KMS-11 (cell line): Measurements from ENCODE around the gene MT1A.

Experiments used
- H2AFZ ChIP-seq: fragments of 200-600 bp; sonication (generic); 2 replicates; pipeline ENCODE4 v1.6.1; 2016; ENCODE audit warnings: antibody characterized with exemption, mixed run types, low read depth
- H3K27ac ChIP-seq: fragments of 200-600 bp; sonication (generic); 2 replicates; pipeline ENCODE4 v1.6.1; 2016; ENCODE audit warnings: mild to moderate bottlenecking, mixed run types
- H3K27me3 ChIP-seq: fragments of 200-600 bp; sonication (generic); 2 replicates; pipeline ENCODE4 v1.6.1; 2017; ENCODE audit warnings: mild to moderate bottlenecking, low read depth, mixed run types, moderate library complexity; ENCODE audit not compliant: insufficient read depth
- H3K36me3 ChIP-seq: fragments of 200-600 bp; sonication (generic); 2 replicates; pipeline ENCODE4 v1.6.1; 2017; ENCODE audit warnings: mild to moderate bottlenecking, mixed run types; ENCODE audit not compliant: insufficient read depth
- H3K4me1 ChIP-seq: fragments of 200-600 bp; sonication (generic); 2 replicates; pipeline ENCODE4 v1.6.1; 2016; ENCODE audit warnings: mild to moderate bottlenecking, low read depth, mixed run types; ENCODE audit not compliant: poor library complexity, severe bottlenecking
- H3K4me2 ChIP-seq: fragments of 200-600 bp; sonication (generic); 2 replicates; pipeline ENCODE4 v1.7.0; 2016; ENCODE audit warnings: mild to moderate bottlenecking, mixed run types
- H3K4me3 ChIP-seq: fragments of 200-600 bp; sonication (generic); IDR thresholded peaks from 2 replicates; pipeline ENCODE4 v1.6.1; 2017; ENCODE audit warnings: low read depth, low read length, mixed read lengths; ENCODE audit not compliant: insufficient read depth
- H3K79me2 ChIP-seq: fragments of 200-600 bp; sonication (generic); 2 replicates; pipeline ENCODE4 v1.6.1; 2016; ENCODE audit warnings: low read depth, mixed run types; ENCODE audit not compliant: insufficient read depth
- H3K9ac ChIP-seq: fragments of 200-600 bp; sonication (generic); 2 replicates; pipeline ENCODE4 v1.6.1; 2016; ENCODE audit warnings: mild to moderate bottlenecking, mixed run types
- H4K20me1 ChIP-seq: fragments of 200-600 bp; sonication (generic); 2 replicates; pipeline ENCODE4 v1.6.1; 2016; ENCODE audit warnings: mild to moderate bottlenecking, mixed run types; ENCODE audit not compliant: insufficient read depth
- TF ChIP-seq, protein P1 (sequence below): fragments of 200-600 bp; sonication (generic); conservative IDR thresholded peaks from 2 replicates; pipeline ENCODE4 v1.6.1; 2017; ENCODE audit warnings: low read depth, mild to moderate bottlenecking, antibody characterized with exemption, low read length, moderate library complexity, mixed read lengths

Gene MT1A

DNA sequence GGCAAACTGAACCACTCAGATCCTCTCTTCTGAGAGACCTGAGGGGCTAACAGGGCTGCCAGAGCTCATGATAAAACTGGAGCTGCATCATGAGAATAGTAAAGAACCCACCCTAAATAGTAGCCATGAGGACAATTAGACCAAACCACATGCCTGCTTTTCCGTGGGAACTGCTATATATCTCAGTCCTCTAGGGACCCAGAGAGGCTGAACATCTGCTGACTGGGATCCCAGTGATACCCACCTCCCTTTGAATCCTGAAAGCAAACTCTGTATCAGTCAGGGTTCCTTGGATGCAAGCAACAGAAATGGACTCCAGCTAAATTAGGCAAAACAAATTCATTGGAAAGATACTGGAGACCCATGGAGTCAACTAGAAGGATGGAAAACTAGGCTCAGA is 50.3 kb downstream of the MT1A start:
- Histone ChIP-seq H3K79me2 (no peaks in the 10 kb centered on the region), H4K20me1 (no peaks in the 10 kb centered on the region), H3K4me2 (no peak overlapping the region), H3K27ac (no peak overlapping the region), H3K4me1 (no peaks in the 10 kb centered on the region), H3K9ac (no peak overlapping the region), H3K36me3 (no peaks in the 10 kb centered on the region), H3K4me3 (no peak overlapping the region), H3K27me3 (no peaks in the 10 kb centered on the region), H2AFZ (no peak overlapping the region)
- TF ChIP-seq, protein P1, sequence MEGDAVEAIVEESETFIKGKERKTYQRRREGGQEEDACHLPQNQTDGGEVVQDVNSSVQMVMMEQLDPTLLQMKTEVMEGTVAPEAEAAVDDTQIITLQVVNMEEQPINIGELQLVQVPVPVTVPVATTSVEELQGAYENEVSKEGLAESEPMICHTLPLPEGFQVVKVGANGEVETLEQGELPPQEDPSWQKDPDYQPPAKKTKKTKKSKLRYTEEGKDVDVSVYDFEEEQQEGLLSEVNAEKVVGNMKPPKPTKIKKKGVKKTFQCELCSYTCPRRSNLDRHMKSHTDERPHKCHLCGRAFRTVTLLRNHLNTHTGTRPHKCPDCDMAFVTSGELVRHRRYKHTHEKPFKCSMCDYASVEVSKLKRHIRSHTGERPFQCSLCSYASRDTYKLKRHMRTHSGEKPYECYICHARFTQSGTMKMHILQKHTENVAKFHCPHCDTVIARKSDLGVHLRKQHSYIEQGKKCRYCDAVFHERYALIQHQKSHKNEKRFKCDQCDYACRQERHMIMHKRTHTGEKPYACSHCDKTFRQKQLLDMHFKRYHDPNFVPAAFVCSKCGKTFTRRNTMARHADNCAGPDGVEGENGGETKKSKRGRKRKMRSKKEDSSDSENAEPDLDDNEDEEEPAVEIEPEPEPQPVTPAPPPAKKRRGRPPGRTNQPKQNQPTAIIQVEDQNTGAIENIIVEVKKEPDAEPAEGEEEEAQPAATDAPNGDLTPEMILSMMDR = no peak

DNA sequence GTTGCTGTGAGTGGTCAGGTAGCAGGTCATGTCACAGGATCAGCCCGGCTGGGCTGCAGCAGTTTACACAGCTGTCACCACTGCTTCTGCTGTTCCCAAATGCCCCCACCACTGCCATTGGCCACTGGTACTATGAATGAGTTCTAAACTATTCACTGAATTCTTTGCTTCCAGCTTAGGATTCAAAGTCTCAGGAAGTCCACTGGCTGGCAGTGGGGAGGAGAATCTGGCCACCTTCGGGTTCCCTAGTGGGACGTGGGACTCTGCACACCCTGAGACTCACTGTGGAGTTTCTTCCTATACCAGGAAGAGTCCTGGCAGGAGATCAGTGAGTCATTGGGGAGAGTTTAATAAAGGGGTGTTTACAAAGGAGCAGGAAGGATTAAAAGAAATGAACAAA is 50.7 kb downstream of the MT1A start:
- no peak overlapping the region for H3K9ac ChIP-seq
- TF ChIP-seq, protein P1 = no peak
- no peak overlapping the region for H3K27ac ChIP-seq
- H3K4me1 ChIP-seq = no peaks in the 10 kb centered on the region
- no peaks in the 10 kb centered on the region for H4K20me1 ChIP-seq
- H3K79me2 ChIP-seq = no peaks in the 10 kb centered on the region
- no peak overlapping the region for H2AFZ ChIP-seq
- no peaks in the 10 kb centered on the region for H3K27me3 ChIP-seq
- H3K4me3 ChIP-seq = no peak overlapping the region
- H3K36me3 ChIP-seq = no peaks in the 10 kb centered on the region
- H3K4me2 ChIP-seq = no peak overlapping the region
